HCT116 (cell line): Measurements from ENCODE around the gene LRRIQ4. TPM values are rescaled to one million over a fixed set of nuclear protein-coding genes. Genes with fewer than 3 reads are reported as not detected.

ENCODE experiments used
- ATAC-seq: fragments of 200-7000 bp; cut with Tn5 transposase; 2 replicates; pipeline ENCODE4 v1.9.1; 2020; ENCODE audit warnings: mild to moderate bottlenecking, moderate library complexity
- BruUV-seq: library from RNA; stranded (reverse); fragments of 400-500 nt; replicated peaks from 2 replicates; lab custom pipeline; 2021; lab: Mats Ljungman, UMichigan
- CTCF ChIA-PET: fragments of 300-600 bp; sonication (Branson Sonifier 250); formaldehyde crosslinking; loops from one replicate; lab custom pipeline; 2021; ENCODE audit warnings: antibody characterized with exemption; lab: Charles Lee
- POLR2A ChIA-PET: fragments of 300-600, 350-600 bp; sonication (Branson Sonifier 250); formaldehyde crosslinking; loops from one replicate; lab custom pipeline; 2021; ENCODE audit warnings: antibody characterized with exemption; lab: Charles Lee
- RAD21 ChIA-PET, 2 experiments: fragments of 300-600 bp; sonication (Branson Sonifier 250); formaldehyde crosslinking; loops; one replicate each; lab custom pipeline; 2023; ENCODE audit warnings: low total read pairs in 2 of 2; ENCODE audit not compliant: uncharacterized antibody in 2 of 2, unreplicated experiment in 2 of 2, low non-redundant PET in 1 of 2; lab: Charles Lee
- DNase-seq: peaks from one replicate; pipeline ENCODE4 v3.0.0-alpha.2; 2010; ENCODE audit warnings: low read depth, low spot score
- H2AFZ ChIP-seq: fragments of 200-600 bp; shearing (Covaris generic), sonication (generic); 2 replicates; pipeline ENCODE4 v1.6.1; 2017; ENCODE audit warnings: low read depth, mixed run types, mixed read lengths, antibody characterized with exemption, low read length; ENCODE audit not compliant: poor library complexity, severe bottlenecking
- H3K27ac ChIP-seq: 2 replicates; pipeline ENCODE4 v1.5.1; 2012; ENCODE audit warnings: low read depth, low read length
- H3K27me3 ChIP-seq: fragments of 200-600 bp; sonication (generic); 2 replicates; pipeline ENCODE4 v1.6.1; 2016; ENCODE audit warnings: mixed run types, low read length, mixed read lengths; ENCODE audit not compliant: insufficient read depth
- H3K36me3 ChIP-seq, 2 experiments: fragments of 200-500 bp in 1 of 2; fragments of 200-600 bp in 1 of 2; sonication (Bioruptor generic) in 1 of 2; sonication (generic) in 1 of 2; 2 replicates each; pipeline versions ENCODE4 v1.5.1 to v1.6.1; 2014 to 2016; ENCODE audit warnings: low read length in 2 of 2, inconsistent platforms in 1 of 2, mixed read lengths in 1 of 2, mixed run types in 1 of 2; ENCODE audit not compliant: insufficient read depth in 2 of 2, control insufficient read depth in 1 of 2
- H3K4me1 ChIP-seq, 2 experiments: fragments of 200-600 bp in 1 of 2; sonication (generic) in 1 of 2; 2 replicates each; pipeline versions ENCODE4 v1.5.1 to v1.6.1; 2012 to 2017; ENCODE audit warnings: low read length in 2 of 2, inconsistent platforms in 1 of 2, mild to moderate bottlenecking in 1 of 2, mixed read lengths in 1 of 2, mixed run types in 1 of 2, moderate library complexity in 1 of 2; ENCODE audit not compliant: insufficient read depth in 2 of 2, control insufficient read depth in 1 of 2
- H3K4me2 ChIP-seq: fragments of 200-600 bp; sonication (generic); 2 replicates; pipeline ENCODE4 v1.6.1; 2017; ENCODE audit warnings: mixed run types, low read length, mixed read lengths
- H3K4me3 ChIP-seq, 2 experiments: fragments of 200-600 bp in 1 of 2; sonication (generic) in 1 of 2; replicated peaks in 1 of 2; 2 replicates each; pipeline ENCODE4 v1.5.1; 2011 to 2016; ENCODE audit warnings: low read length in 2 of 2, control low read depth in 1 of 2, low read depth in 1 of 2, mild to moderate bottlenecking in 1 of 2, mixed read lengths in 1 of 2, mixed run types in 1 of 2
- H3K79me2 ChIP-seq: fragments of 200-600 bp; sonication (generic); 2 replicates; pipeline ENCODE4 v1.6.1; 2017; ENCODE audit warnings: mild to moderate bottlenecking, mixed run types, low read length, moderate library complexity, mixed read lengths; ENCODE audit not compliant: insufficient read depth
- H3K9ac ChIP-seq: fragments of 200-600 bp; sonication (generic); 2 replicates; pipeline ENCODE4 v1.6.1; 2016; ENCODE audit warnings: low read length, mixed read lengths
- H3K9me2 ChIP-seq: fragments of 200-600 bp; sonication (generic), shearing (Covaris generic); 2 replicates; pipeline ENCODE4 v1.6.1; 2017; ENCODE audit warnings: mixed run types, mild to moderate bottlenecking, moderate library complexity; ENCODE audit not compliant: insufficient read depth
- H3K9me3 ChIP-seq, 2 experiments: fragments of 200-500 bp in 1 of 2; fragments of 200-600 bp in 1 of 2; sonication (Bioruptor generic) in 1 of 2; sonication (generic) in 1 of 2; 2 replicates each; pipeline ENCODE4 v1.6.1; 2014 to 2017; ENCODE audit warnings: low read length in 2 of 2, mixed read lengths in 2 of 2, inconsistent platforms in 1 of 2, low read depth in 1 of 2, mild to moderate bottlenecking in 1 of 2, mixed run types in 1 of 2, moderate library complexity in 1 of 2; ENCODE audit not compliant: control insufficient read depth in 1 of 2, insufficient read depth in 1 of 2
- H4K20me1 ChIP-seq: fragments of 200-600 bp; sonication (generic), shearing (Covaris generic); 2 replicates; pipeline ENCODE4 v1.6.1; 2017; ENCODE audit warnings: mixed run types, mild to moderate bottlenecking, moderate library complexity; ENCODE audit not compliant: insufficient read depth
- CTCF ChIP-seq, 3 experiments: fragments of 200-600 bp in 1 of 3; sonication (generic) in 1 of 3; IDR thresholded peaks in 2 of 3; conservative IDR thresholded peaks in 1 of 3; 2 replicates each; pipeline ENCODE4 v1.5.1; 2012 to 2017; ENCODE audit warnings: low read depth in 2 of 3, low read length in 2 of 3, antibody characterized with exemption in 1 of 3, borderline replicate concordance in 1 of 3, control low read depth in 1 of 3, mild to moderate bottlenecking in 1 of 3, mixed read lengths in 1 of 3, mixed run types in 1 of 3, moderate library complexity in 1 of 3; ENCODE audit not compliant: insufficient read depth in 1 of 3
- REST ChIP-seq: IDR thresholded peaks from 2 replicates; pipeline ENCODE4 v1.6.1; 2012; ENCODE audit warnings: low read depth
- intact Hi-C: fragments of 100-400 bp; cut with micrococcal nuclease; formaldehyde crosslinking; loops from 2 replicates; pipeline ENCODE4 v1.10.0; 2022
- total RNA-seq: library from RNA; stranded (reverse); gene quantifications from one replicate; pipeline ENCODE4 v1.2.1, GENCODE V29; 2021; ENCODE audit not compliant: unreplicated experiment
- TF ChIP-seq, protein P1 (sequence below): IDR thresholded peaks from 2 replicates; pipeline ENCODE4 v1.6.1; 2011; ENCODE audit warnings: mild to moderate bottlenecking, low read length, moderate library complexity; ENCODE audit not compliant: insufficient replicate concordance; ENCODE audit errors: extremely low read depth

Gene LRRIQ4
- total RNA-seq, 1 experiment from 2014 or later, result not detected

DNA sequence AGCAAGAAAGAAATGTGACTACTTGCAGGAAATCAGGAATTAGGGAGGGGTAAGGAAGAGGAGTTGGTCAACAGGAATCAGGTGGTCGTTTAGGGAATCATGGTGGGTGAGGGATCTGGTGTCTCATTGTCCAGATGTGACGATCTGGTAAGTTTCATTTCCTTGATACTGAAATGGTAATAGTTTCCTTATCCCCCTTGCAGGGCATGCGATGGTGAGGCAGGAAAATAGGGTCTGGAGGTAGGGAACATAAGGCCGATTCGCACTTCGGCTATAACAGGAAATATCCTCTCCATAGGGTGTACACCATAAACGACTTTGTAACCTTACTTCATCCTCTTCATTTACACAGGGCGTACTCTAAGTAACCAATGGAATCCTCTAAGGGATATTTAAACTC is 608 bp downstream of the LRRIQ4 start:
- no peak for TF ChIP-seq REST
- no peak overlapping the region for H2AFZ ChIP-seq
- CTCF ChIA-PET, result no interaction called here
- H3K4me1 ChIP-seq, result no peaks in the 10 kb centered on the region
- DNase-seq (no peak), ATAC-seq (peak; percentile 14; the same call in 1 of the 2 replicates)
- RAD21 ChIA-PET, result no interaction called here
- H3K9me3 ChIP-seq, result no peaks in the 10 kb centered on the region
- H3K79me2 ChIP-seq, result no peaks in the 10 kb centered on the region
- no peaks in the 10 kb centered on the region for H3K27me3 ChIP-seq
- H3K9me2 ChIP-seq, result no peaks in the 10 kb centered on the region
- POLR2A ChIA-PET, result no interaction called here
- no peak overlapping the region for H3K4me2 ChIP-seq
- H3K27ac ChIP-seq, result no peak overlapping the region
- intact Hi-C loops, result no loop called here
- no peak overlapping the region for H3K9ac ChIP-seq
- no peak overlapping the region for H3K4me3 ChIP-seq
- BruUV-seq, result no TSS peak
- H4K20me1 ChIP-seq, result no peaks in the 10 kb centered on the region
- H3K36me3 ChIP-seq, result no peaks in the 10 kb centered on the region

DNA sequence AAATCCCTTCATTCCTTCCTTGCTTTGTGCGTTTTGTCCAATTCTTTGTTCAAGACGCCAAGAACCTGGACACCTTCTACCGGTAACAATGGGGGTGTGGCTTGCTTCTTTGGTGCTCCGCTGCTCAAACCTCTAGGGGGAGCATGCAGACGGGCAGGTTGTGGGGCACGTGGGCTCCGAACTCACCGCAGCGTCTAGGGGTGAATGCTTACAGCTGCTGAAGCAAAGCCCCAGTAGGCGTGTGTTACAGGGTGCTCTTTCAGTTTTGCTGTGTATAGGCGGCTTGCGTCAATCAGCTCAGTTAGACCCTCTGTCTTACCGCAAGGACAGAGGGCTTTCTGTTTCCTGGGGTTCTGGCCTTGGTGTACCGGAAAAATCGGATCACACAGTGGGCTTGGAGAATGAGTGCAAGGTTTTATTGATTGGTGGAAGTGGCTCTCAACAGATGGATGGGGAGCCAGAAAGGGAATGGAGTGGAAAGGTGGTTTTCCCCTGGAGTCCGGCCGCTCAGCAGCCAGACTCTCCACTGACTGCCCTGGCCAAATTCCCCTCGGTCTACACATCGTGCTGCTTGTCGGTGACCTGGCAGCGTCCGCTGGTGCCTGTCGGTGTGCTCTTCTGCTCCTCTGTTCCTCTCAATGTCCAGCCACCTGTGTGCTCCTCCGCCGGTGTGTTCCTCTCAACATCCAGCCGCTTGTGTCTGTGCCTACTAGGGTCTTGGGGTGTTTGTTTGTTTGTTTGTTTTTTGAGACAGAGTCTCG is 1.3 kb downstream of the LRRIQ4 start:
- H3K27ac ChIP-seq, result no peak overlapping the region
- no peaks in the 10 kb centered on the region for H3K27me3 ChIP-seq
- no peaks in the 10 kb centered on the region for H3K36me3 ChIP-seq
- H3K79me2 ChIP-seq, result no peaks in the 10 kb centered on the region
- intact Hi-C loops, result no loop called here
- ChIA-PET POLR2A (no interaction called here), CTCF (interaction anchor here (0.6 kb wide), 1 partner anchor 19 kb away, joined by 3 read pairs; no protein-coding TSS in a partner anchor), RAD21 (no interaction called here)
- no peak overlapping the region for H3K4me3 ChIP-seq
- H2AFZ ChIP-seq, result no peak overlapping the region
- H3K9me2 ChIP-seq, result no peaks in the 10 kb centered on the region
- BruUV-seq, result no TSS peak
- ATAC-seq, result peak; percentile 60
- no peak overlapping the region for H3K9ac ChIP-seq
- no peaks in the 10 kb centered on the region for H3K4me1 ChIP-seq
- no peaks in the 10 kb centered on the region for H3K9me3 ChIP-seq
- no peak for DNase-seq
- TF ChIP-seq, protein P1, sequence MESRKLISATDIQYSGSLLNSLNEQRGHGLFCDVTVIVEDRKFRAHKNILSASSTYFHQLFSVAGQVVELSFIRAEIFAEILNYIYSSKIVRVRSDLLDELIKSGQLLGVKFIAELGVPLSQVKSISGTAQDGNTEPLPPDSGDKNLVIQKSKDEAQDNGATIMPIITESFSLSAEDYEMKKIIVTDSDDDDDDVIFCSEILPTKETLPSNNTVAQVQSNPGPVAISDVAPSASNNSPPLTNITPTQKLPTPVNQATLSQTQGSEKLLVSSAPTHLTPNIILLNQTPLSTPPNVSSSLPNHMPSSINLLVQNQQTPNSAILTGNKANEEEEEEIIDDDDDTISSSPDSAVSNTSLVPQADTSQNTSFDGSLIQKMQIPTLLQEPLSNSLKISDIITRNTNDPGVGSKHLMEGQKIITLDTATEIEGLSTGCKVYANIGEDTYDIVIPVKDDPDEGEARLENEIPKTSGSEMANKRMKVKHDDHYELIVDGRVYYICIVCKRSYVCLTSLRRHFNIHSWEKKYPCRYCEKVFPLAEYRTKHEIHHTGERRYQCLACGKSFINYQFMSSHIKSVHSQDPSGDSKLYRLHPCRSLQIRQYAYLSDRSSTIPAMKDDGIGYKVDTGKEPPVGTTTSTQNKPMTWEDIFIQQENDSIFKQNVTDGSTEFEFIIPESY, result no peak
- peak in 1 of 3 experiments; percentile 32; a peak in 1 of 6 replicates for TF ChIP-seq CTCF (IDR thresholded peaks at IDR 0.05 in 2 of 3, conservative IDR thresholded peaks at IDR 0.05 in 1 of 3; ENCODE audit: borderline replicate concordance in 1 of 3, insufficient read depth in 1 of 3, low read depth in 2 of 3, low read length in 2 of 3)
- H3K4me2 ChIP-seq, result no peak overlapping the region
- no peaks in the 10 kb centered on the region for H4K20me1 ChIP-seq
